ENCODE data around the gene RAB25. TPM values are rescaled to one million over a fixed set of nuclear protein-coding genes. Genes with fewer than 3 reads are reported as not detected.
A peak's percentile ranks its signal among the peaks of the same experiment; 100 is the strongest.

The RAB25 gene
- total RNA-seq, 1 donor from 2014 or later = 52.1 TPM

GRCh38 chr1:156110252-156110651 lies 49.3 kb downstream of the RAB25 start:
- no peaks in the 10 kb centered on the region for H3K36me3 ChIP-seq
- no peaks in the 10 kb centered on the region for H3K9me3 ChIP-seq
- no peak overlapping the region for H3K27ac ChIP-seq
- H3K27me3 ChIP-seq = no peaks in the 10 kb centered on the region
- no peak for TF ChIP-seq POLR2AphosphoS5 (IDR thresholded peaks at IDR 0.05; ENCODE audit: insufficient read depth in 1 of 2, low read depth in 1 of 2)
- TF ChIP-seq POLR2A (IDR thresholded peaks at IDR 0.05) = no peak
- TF ChIP-seq, protein P1, sequence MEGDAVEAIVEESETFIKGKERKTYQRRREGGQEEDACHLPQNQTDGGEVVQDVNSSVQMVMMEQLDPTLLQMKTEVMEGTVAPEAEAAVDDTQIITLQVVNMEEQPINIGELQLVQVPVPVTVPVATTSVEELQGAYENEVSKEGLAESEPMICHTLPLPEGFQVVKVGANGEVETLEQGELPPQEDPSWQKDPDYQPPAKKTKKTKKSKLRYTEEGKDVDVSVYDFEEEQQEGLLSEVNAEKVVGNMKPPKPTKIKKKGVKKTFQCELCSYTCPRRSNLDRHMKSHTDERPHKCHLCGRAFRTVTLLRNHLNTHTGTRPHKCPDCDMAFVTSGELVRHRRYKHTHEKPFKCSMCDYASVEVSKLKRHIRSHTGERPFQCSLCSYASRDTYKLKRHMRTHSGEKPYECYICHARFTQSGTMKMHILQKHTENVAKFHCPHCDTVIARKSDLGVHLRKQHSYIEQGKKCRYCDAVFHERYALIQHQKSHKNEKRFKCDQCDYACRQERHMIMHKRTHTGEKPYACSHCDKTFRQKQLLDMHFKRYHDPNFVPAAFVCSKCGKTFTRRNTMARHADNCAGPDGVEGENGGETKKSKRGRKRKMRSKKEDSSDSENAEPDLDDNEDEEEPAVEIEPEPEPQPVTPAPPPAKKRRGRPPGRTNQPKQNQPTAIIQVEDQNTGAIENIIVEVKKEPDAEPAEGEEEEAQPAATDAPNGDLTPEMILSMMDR (IDR thresholded peaks at IDR 0.05) = no peak
- no peak for DNase-seq (ENCODE audit: extremely low spot score in 2 of 2)
- intact Hi-C loops (cut with DNase I) = no loop called here
- no peak overlapping the region for H3K4me3 ChIP-seq
- H3K4me1 ChIP-seq = peaks cover 50% of the 10 kb centered on the region

GRCh38 chr1:156111355-156111962 lies 50.5 kb downstream of the RAB25 start:
- intact Hi-C loops (cut with DNase I) = no loop called here
- Histone ChIP-seq H3K4me3 (no peak overlapping the region), H3K4me1 (peaks cover 43% of the 10 kb centered on the region), H3K9me3 (no peaks in the 10 kb centered on the region), H3K27ac (peak overlapping the region; percentile 97), H3K27me3 (no peaks in the 10 kb centered on the region), H3K36me3 (no peaks in the 10 kb centered on the region)
- no peak for DNase-seq (ENCODE audit: extremely low spot score in 2 of 2)
- TF ChIP-seq POLR2A (IDR thresholded peaks at IDR 0.05) (no peak), POLR2AphosphoS5 (IDR thresholded peaks at IDR 0.05; ENCODE audit: insufficient read depth in 1 of 2, low read depth in 1 of 2) (no peak)
- TF ChIP-seq, protein P1 (IDR thresholded peaks at IDR 0.05) = no peak

- DNase-seq (ENCODE audit: extremely low spot score in 2 of 2) = no peak
- Histone ChIP-seq H3K4me1 (peaks cover 44% of the 10 kb centered on the region), H3K4me3 (no peak overlapping the region), H3K36me3 (no peaks in the 10 kb centered on the region), H3K27me3 (no peaks in the 10 kb centered on the region), H3K27ac (peak overlapping the region; percentile 97), H3K9me3 (no peaks in the 10 kb centered on the region)
- TF ChIP-seq POLR2A (IDR thresholded peaks at IDR 0.05) (no peak), POLR2AphosphoS5 (IDR thresholded peaks at IDR 0.05; ENCODE audit: insufficient read depth in 1 of 2, low read depth in 1 of 2) (no peak)
- TF ChIP-seq, protein P1 (IDR thresholded peaks at IDR 0.05) = no peak
- intact Hi-C loops (cut with DNase I) = no loop called here
These were observed 51.5 kb downstream of the RAB25 start for GRCh38 chr1:156112276-156113137.

- Histone ChIP-seq H3K27ac (peak overlapping the region; percentile 97), H3K9me3 (no peaks in the 10 kb centered on the region), H3K36me3 (no peaks in the 10 kb centered on the region), H3K27me3 (no peaks in the 10 kb centered on the region), H3K4me1 (peaks cover 53% of the 10 kb centered on the region), H3K4me3 (peak overlapping the region; percentile 100)
- intact Hi-C loops (cut with DNase I) = no loop called here
- TF ChIP-seq, protein P1 (IDR thresholded peaks at IDR 0.05) = no peak
- no peak for TF ChIP-seq POLR2AphosphoS5 (IDR thresholded peaks at IDR 0.05; ENCODE audit: insufficient read depth in 1 of 2, low read depth in 1 of 2)
- TF ChIP-seq POLR2A (IDR thresholded peaks at IDR 0.05) = no peak
- DNase-seq (ENCODE audit: extremely low spot score in 2 of 2) = no peak
These were observed 52.5 kb downstream of the RAB25 start for GRCh38 chr1:156113282-156113950.
